BE2C (cell line): ENCODE data around the gene RMRP.
A peak's percentile ranks its signal among the peaks of the same experiment; 100 is the strongest.
"Not testable (repeated sequence)": the region's sequence is repeated elsewhere in the genome, so short reads cannot be mapped to it uniquely, and the experiment has no call there.

ENCODE experiments used
- DNase-seq: peaks from one replicate; pipeline ENCODE4 v3.0.0-alpha.2; 2020
- H3K27me3 ChIP-seq: fragments of 250-450 bp; sonication (Bioruptor Pico); 2 replicates; pipeline ENCODE4 v1.5.1; 2020; ENCODE audit warnings: mild to moderate bottlenecking
- H3K36me3 ChIP-seq: fragments of 250-450 bp; sonication (Bioruptor Pico); 2 replicates; pipeline ENCODE4 v1.5.1; 2020; ENCODE audit warnings: mild to moderate bottlenecking
- H3K4me1 ChIP-seq: fragments of 250-450 bp; sonication (Bioruptor Pico); 2 replicates; pipeline ENCODE4 v1.5.1; 2020
- H3K4me3 ChIP-seq: 2 replicates; pipeline ENCODE4 v1.5.1; 2011; ENCODE audit warnings: low read depth, low read length
- H3K9me3 ChIP-seq: fragments of 250-450 bp; sonication (Bioruptor Pico); 2 replicates; pipeline ENCODE4 v1.5.1; 2020
- TF ChIP-seq, protein P1 (sequence below): IDR thresholded peaks from 2 replicates; pipeline ENCODE4 v1.5.1; 2012; ENCODE audit warnings: mild to moderate bottlenecking, low read depth, low read length

The RMRP gene

DNA sequence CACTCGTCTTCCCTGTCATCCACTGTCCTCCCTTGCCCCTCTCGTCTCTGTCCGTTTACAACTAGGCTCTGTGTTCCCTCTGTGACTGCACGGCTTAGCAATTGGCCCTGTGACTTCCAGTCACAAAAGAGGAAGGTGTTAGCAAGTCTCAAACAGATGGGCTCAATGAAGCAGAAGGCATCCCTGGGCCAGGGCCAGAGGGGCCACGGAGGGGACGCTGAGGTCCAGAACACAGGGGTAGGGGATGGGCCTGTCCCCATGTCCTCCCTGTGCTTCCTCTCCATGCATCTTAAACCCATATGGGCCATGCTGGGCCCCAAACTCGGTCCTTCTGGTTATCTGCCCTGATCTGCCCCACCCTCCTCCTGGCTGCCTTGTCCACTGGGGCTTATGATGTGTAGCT lies 39.5 kb downstream of the RMRP start, which contains the start of gene CD72:
TSS of gene CD72 (minus strand) at position 89 of the 403 bp plus-strand sequence. CDS start 110 bp downstream, outside the sequence.
- Histone ChIP-seq H3K4me3 (peak within 1 kb of the TSS; percentile 54), H3K9me3 (no peaks in the 10 kb centered on the region), H3K4me1 (no peaks in the 10 kb centered on the region), H3K36me3 (no peaks in the 10 kb centered on the region), H3K27me3 (peaks cover 6% of the 10 kb centered on the region)
- TF ChIP-seq, protein P1, sequence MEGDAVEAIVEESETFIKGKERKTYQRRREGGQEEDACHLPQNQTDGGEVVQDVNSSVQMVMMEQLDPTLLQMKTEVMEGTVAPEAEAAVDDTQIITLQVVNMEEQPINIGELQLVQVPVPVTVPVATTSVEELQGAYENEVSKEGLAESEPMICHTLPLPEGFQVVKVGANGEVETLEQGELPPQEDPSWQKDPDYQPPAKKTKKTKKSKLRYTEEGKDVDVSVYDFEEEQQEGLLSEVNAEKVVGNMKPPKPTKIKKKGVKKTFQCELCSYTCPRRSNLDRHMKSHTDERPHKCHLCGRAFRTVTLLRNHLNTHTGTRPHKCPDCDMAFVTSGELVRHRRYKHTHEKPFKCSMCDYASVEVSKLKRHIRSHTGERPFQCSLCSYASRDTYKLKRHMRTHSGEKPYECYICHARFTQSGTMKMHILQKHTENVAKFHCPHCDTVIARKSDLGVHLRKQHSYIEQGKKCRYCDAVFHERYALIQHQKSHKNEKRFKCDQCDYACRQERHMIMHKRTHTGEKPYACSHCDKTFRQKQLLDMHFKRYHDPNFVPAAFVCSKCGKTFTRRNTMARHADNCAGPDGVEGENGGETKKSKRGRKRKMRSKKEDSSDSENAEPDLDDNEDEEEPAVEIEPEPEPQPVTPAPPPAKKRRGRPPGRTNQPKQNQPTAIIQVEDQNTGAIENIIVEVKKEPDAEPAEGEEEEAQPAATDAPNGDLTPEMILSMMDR: no peak
- DNase-seq: no peak

GRCh38 chr9:35617548-35617947 lies 40.3 kb downstream of the RMRP start:
- Histone ChIP-seq H3K36me3 (no peaks in the 10 kb centered on the region), H3K4me3 (peak overlapping the region; percentile 54), H3K9me3 (no peaks in the 10 kb centered on the region), H3K4me1 (no peaks in the 10 kb centered on the region), H3K27me3 (peaks cover 6% of the 10 kb centered on the region)
- TF ChIP-seq, protein P1: no peak
- DNase-seq: no peak

DNA sequence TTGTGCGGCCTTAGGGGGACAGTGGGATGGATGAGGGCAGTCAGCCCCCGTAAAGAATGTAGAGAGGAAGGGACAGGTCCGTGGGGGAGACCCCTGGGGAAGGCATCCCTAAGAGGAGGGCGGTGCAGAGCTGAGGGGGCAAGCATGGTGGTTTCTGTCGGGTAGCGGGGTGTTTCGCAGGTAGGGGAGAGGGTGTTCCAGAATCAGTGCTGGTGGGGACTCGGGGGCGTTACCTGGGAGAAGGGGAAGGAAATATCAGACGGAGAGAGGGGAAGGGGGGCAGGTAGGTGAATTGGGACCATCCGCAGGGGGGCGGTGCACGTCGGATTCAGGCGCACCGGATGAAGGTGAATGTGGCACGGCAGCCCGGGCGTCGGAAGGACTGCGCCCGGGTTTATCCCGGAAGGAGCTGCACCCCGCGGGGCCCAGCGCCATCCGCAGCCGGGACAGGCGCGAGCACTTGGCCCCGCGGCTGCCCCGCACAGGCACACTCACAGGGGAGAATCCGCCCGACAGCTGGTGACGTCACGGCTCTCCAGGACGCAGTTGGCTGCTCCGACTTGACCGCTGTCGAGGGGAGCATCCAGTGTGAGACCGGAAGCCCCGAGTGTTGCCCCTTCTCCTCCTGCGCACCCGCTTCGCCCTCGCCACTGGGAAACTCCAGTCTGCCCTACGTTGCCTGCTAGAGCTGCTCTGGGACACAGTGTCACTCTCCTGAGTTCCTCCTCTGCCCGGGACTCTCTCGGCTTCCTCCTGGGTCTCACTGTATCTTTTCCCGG lies 40.9 kb downstream of the RMRP start:
- no peaks in the 10 kb centered on the region for H3K9me3 ChIP-seq
- peak; percentile 61 for DNase-seq
- H3K4me3 ChIP-seq: peak overlapping the region; percentile 54
- no peaks in the 10 kb centered on the region for H3K4me1 ChIP-seq
- TF ChIP-seq, protein P1: peak; percentile 6; the same call in 1 of the 2 replicates
- H3K36me3 ChIP-seq: no peaks in the 10 kb centered on the region
- H3K27me3 ChIP-seq: peaks cover 6% of the 10 kb centered on the region

- Histone ChIP-seq H3K27me3 (peaks cover 6% of the 10 kb centered on the region), H3K9me3 (no peaks in the 10 kb centered on the region), H3K36me3 (no peaks in the 10 kb centered on the region), H3K4me1 (no peaks in the 10 kb centered on the region), H3K4me3 (no peak overlapping the region)
- TF ChIP-seq, protein P1: no peak
- no peak for DNase-seq
These were observed 41.7 kb downstream of the RMRP start for GRCh38 chr9:35615981-35616680.

DNA sequence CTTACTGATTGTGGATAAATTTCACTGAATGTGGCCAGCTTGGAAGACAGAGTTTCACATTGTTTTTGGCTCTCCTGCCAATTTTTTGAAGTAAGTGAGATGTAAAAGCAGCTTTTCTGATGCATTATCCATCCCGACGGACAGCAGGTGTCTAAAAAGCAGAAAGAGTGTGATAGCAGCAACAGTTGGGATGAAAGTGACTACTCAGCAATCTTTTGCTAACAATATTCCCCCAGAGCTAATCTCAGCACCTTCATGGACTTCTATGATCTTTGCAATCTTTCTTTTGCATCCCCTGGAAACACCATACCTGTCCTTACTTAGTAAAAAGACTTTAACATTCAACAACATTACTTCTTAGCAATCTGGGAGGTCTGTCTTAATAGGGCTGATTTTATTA lies 45.0 kb downstream of the RMRP start:
- no peaks in the 10 kb centered on the region for H3K36me3 ChIP-seq
- no peak for DNase-seq
- peaks cover 6% of the 10 kb centered on the region for H3K27me3 ChIP-seq
- no peak overlapping the region for H3K4me3 ChIP-seq
- no peaks in the 10 kb centered on the region for H3K4me1 ChIP-seq
- TF ChIP-seq, protein P1: no peak
- no peaks in the 10 kb centered on the region for H3K9me3 ChIP-seq

- DNase-seq, H3K27me3 ChIP-seq, H3K4me3 ChIP-seq, H3K36me3 ChIP-seq, H3K9me3 ChIP-seq, H3K4me1 ChIP-seq: not testable (repeated sequence)
These were observed 45.8 kb downstream of the RMRP start for GRCh38 chr9:35612066-35612465.
